Astrocyte (in vitro differentiated cells and primary cell): ENCODE results near the gene NAA10. TPM values are rescaled to one million over a fixed set of nuclear protein-coding genes. Genes with fewer than 3 reads are reported as not detected.

Experiments
- DNase-seq: peaks from one replicate; pipeline ENCODE4 v3.0.0-alpha.2; 2010; ENCODE audit warnings: low read depth
- FAIRE-seq: peaks from 2 replicates; lab custom pipeline; 2011; peaks lifted over from hg19 to GRCh38; lab: Jason Lieb, UNC
- H2AFZ ChIP-seq: 2 replicates; pipeline ENCODE4 v1.6.0; 2012; ENCODE audit warnings: low read depth, low read length, inconsistent platforms
- H3K27ac ChIP-seq: 2 replicates; pipeline ENCODE4 v1.5.1; 2011; ENCODE audit warnings: low read depth, low read length, inconsistent platforms
- H3K27me3 ChIP-seq: 2 replicates; pipeline ENCODE4 v1.6.0; 2011; ENCODE audit warnings: low read length, inconsistent platforms; ENCODE audit not compliant: insufficient read depth
- H3K36me3 ChIP-seq: 2 replicates; pipeline ENCODE4 v1.5.1; 2011; ENCODE audit warnings: low read length, inconsistent platforms; ENCODE audit not compliant: insufficient read depth
- H3K4me1 ChIP-seq: 2 replicates; pipeline ENCODE4 v1.5.1; 2011; ENCODE audit warnings: low read length, inconsistent platforms; ENCODE audit not compliant: insufficient read depth
- H3K4me2 ChIP-seq: 2 replicates; pipeline ENCODE4 v1.6.0; 2012; ENCODE audit warnings: low read length, inconsistent platforms
- H3K4me3 ChIP-seq: 2 replicates; pipeline ENCODE4 v1.5.1; 2011; ENCODE audit warnings: low read depth, mild to moderate bottlenecking, low read length, inconsistent platforms; ENCODE audit not compliant: insufficient read depth
- H3K79me2 ChIP-seq: 2 replicates; pipeline ENCODE4 v1.6.0; 2012; ENCODE audit warnings: mild to moderate bottlenecking, low read length, inconsistent platforms; ENCODE audit not compliant: insufficient read depth
- H3K9ac ChIP-seq: 2 replicates; pipeline ENCODE4 v1.6.0; 2012; ENCODE audit warnings: mild to moderate bottlenecking, low read length, inconsistent platforms
- H3K9me3 ChIP-seq: 2 replicates; pipeline ENCODE4 v1.5.1; 2012; ENCODE audit warnings: low read depth, mild to moderate bottlenecking, low read length, inconsistent platforms; ENCODE audit not compliant: insufficient read depth
- H4K20me1 ChIP-seq: 2 replicates; pipeline ENCODE4 v1.6.0; 2012; ENCODE audit warnings: low read length, inconsistent platforms; ENCODE audit not compliant: insufficient read depth
- H3K27ac Mint-ChIP-seq: one replicate; pipeline ENCODE4 v1.8.0; 2021; ENCODE audit warnings: mild to moderate bottlenecking, mixed read lengths; ENCODE audit not compliant: unreplicated experiment
- H3K27me3 Mint-ChIP-seq: one replicate; pipeline ENCODE4 v1.8.0; 2021; ENCODE audit warnings: low read depth, mixed read lengths; ENCODE audit not compliant: unreplicated experiment
- H3K36me3 Mint-ChIP-seq: one replicate; pipeline ENCODE4 v1.8.0; 2021; ENCODE audit warnings: low read depth, mixed read lengths; ENCODE audit not compliant: unreplicated experiment
- H3K4me1 Mint-ChIP-seq: one replicate; pipeline ENCODE4 v1.8.0; 2021; ENCODE audit warnings: low read depth, mixed read lengths; ENCODE audit not compliant: unreplicated experiment
- H3K4me3 Mint-ChIP-seq: one replicate; pipeline ENCODE4 v1.8.0; 2021; ENCODE audit warnings: mild to moderate bottlenecking, moderate library complexity, mixed read lengths; ENCODE audit not compliant: unreplicated experiment
- H3K9me3 Mint-ChIP-seq: one replicate; pipeline ENCODE4 v1.8.0; 2021; ENCODE audit warnings: mild to moderate bottlenecking, mixed read lengths; ENCODE audit not compliant: unreplicated experiment
- EZH2 ChIP-seq: IDR thresholded peaks from 2 replicates; pipeline ENCODE4 v1.6.1; 2012; ENCODE audit warnings: mild to moderate bottlenecking, low read length, inconsistent platforms; ENCODE audit not compliant: insufficient read depth
- total RNA-seq: library from RNA; stranded (reverse); gene quantifications from 2 replicates; pipeline ENCODE4 v1.2.1, GENCODE V29; 2021
- TF ChIP-seq, protein P1 (sequence below): IDR thresholded peaks from 2 replicates; pipeline ENCODE4 v1.5.1; 2011; ENCODE audit warnings: low read depth, mild to moderate bottlenecking, inconsistent platforms, low read length, moderate library complexity; ENCODE audit not compliant: insufficient read depth

NAA10 gene
- total RNA-seq, 1 donor from 2014 or later = 144 TPM

DNA sequence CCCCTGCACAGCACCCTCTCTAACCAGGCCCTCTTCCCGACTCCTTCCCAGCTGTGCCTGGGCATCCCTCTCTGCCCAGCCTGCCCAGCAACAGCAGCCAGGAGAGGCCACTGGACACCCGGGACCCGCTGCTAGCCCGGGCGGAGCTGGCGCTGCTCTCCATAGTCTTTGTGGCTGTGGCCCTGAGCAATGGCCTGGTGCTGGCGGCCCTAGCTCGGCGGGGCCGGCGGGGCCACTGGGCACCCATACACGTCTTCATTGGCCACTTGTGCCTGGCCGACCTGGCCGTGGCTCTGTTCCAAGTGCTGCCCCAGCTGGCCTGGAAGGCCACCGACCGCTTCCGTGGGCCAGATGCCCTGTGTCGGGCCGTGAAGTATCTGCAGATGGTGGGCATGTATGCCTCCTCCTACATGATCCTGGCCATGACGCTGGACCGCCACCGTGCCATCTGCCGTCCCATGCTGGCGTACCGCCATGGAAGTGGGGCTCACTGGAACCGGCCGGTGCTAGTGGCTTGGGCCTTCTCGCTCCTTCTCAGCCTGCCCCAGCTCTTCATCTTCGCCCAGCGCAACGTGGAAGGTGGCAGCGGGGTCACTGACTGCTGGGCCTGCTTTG is 29.2 kb downstream of the NAA10 start:
- no peak overlapping the region for H3K4me3 Mint-ChIP-seq
- no peak for FAIRE-seq
- Histone ChIP-seq H3K9me3 (no peaks in the 10 kb centered on the region), H3K79me2 (no peaks in the 10 kb centered on the region), H2AFZ (no peak overlapping the region), H3K4me2 (no peak overlapping the region), H3K36me3 (no peaks in the 10 kb centered on the region), H3K27me3 (no peaks in the 10 kb centered on the region), H3K4me3 (no peak overlapping the region), H3K4me1 (peaks cover 6% of the 10 kb centered on the region), H4K20me1 (no peaks in the 10 kb centered on the region), H3K9ac (no peak overlapping the region), H3K27ac (no peak overlapping the region)
- H3K4me1 Mint-ChIP-seq = peaks cover 11% of the 10 kb centered on the region
- no peak for TF ChIP-seq EZH2
- TF ChIP-seq, protein P1, sequence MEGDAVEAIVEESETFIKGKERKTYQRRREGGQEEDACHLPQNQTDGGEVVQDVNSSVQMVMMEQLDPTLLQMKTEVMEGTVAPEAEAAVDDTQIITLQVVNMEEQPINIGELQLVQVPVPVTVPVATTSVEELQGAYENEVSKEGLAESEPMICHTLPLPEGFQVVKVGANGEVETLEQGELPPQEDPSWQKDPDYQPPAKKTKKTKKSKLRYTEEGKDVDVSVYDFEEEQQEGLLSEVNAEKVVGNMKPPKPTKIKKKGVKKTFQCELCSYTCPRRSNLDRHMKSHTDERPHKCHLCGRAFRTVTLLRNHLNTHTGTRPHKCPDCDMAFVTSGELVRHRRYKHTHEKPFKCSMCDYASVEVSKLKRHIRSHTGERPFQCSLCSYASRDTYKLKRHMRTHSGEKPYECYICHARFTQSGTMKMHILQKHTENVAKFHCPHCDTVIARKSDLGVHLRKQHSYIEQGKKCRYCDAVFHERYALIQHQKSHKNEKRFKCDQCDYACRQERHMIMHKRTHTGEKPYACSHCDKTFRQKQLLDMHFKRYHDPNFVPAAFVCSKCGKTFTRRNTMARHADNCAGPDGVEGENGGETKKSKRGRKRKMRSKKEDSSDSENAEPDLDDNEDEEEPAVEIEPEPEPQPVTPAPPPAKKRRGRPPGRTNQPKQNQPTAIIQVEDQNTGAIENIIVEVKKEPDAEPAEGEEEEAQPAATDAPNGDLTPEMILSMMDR = no peak
- no peak overlapping the region for H3K27ac Mint-ChIP-seq
- H3K27me3 Mint-ChIP-seq = no peaks in the 10 kb centered on the region
- no peaks in the 10 kb centered on the region for H3K36me3 Mint-ChIP-seq
- no peak for DNase-seq
- H3K9me3 Mint-ChIP-seq = no peaks in the 10 kb centered on the region

DNA sequence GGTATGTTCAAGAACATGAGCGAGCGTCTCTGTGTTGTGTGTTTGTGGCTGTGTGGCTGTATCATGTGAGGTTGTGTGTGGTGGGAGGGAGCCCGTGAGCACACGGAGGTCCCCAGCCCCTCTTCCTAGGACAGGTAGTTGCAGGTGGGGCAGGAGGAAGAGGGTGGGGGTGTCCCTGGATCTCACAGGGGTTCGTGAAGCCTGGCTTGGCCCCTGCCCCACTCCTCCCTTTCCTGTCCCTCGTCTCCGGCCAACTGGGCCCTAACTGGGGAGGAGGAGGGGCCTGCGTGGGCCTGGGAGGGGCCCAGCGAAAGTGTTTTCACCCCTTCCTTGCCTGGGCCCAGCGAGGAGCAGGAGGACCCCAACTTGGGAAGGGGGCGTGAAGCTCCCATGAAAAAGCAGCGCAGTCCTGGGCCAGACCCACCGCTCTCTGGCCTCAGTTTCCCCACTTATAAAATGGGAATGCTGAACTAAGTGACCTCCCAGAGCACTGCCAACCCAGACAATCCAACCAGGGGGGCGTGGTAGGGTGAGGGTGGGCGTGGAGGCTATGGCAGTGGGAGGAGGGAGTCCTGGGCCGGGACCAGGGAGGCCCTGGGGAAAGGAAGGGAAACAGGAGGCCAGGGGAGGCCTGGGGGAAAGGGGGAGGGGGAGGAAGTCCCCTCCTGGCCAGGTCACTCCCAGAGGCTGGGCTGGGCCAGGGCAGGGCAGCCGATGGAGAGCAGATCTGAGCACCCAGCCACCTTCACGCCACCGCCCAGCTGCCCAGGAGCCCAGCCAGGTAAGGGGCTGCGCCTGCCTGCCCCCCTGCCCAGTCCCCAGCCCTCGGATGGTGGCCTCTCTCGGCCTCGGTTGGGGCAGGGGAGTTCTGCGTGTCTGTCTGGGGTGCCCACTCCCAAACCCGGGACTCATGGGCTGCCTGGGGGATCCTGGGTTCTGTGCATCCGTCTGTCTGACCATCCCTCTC is 30.6 kb downstream of the NAA10 start, which contains the start of gene AVPR2:
TSS of gene AVPR2 (plus strand) at position 683 of the 967 bp plus-strand sequence. CDS start 473 bp downstream, outside the sequence.
- H3K79me2 ChIP-seq = no peaks in the 10 kb centered on the region

More for the DNA sequence above, 30.6 kb downstream of the NAA10 start, which contains the start of gene AVPR2:
- Histone ChIP-seq H3K9ac (no peak within 1 kb of the TSS), H3K4me1 (peaks cover 6% of the 10 kb centered on the region), H3K9me3 (no peaks in the 10 kb centered on the region), H3K4me3 (no peak within 1 kb of the TSS), H3K36me3 (no peaks in the 10 kb centered on the region), H3K4me2 (no peak within 1 kb of the TSS), H3K27ac (no peak within 1 kb of the TSS), H3K27me3 (no peaks in the 10 kb centered on the region), H4K20me1 (no peaks in the 10 kb centered on the region), H2AFZ (no peak within 1 kb of the TSS)
- Mint-ChIP-seq H3K36me3 (no peaks in the 10 kb centered on the region), H3K27me3 (no peaks in the 10 kb centered on the region), H3K4me1 (peaks cover 11% of the 10 kb centered on the region), H3K9me3 (no peaks in the 10 kb centered on the region), H3K27ac (no peak within 1 kb of the TSS), H3K4me3 (no peak within 1 kb of the TSS)
- FAIRE-seq (no peak), DNase-seq (no peak)
- no peak for TF ChIP-seq EZH2
- TF ChIP-seq, protein P1 = no peak
